HCT116 (cell line): ENCODE measurements around the gene KLHL3. TPM values are rescaled to one million over a fixed set of nuclear protein-coding genes. Genes with fewer than 3 reads are reported as not detected.

Source experiments
- ATAC-seq: fragments of 200-7000 bp; cut with Tn5 transposase; 2 replicates; pipeline ENCODE4 v1.9.1; 2020; ENCODE audit warnings: mild to moderate bottlenecking, moderate library complexity
- BruUV-seq: library from RNA; stranded (reverse); fragments of 400-500 nt; replicated peaks from 2 replicates; lab custom pipeline; 2021; lab: Mats Ljungman, UMichigan
- CTCF ChIA-PET: fragments of 300-600 bp; sonication (Branson Sonifier 250); formaldehyde crosslinking; loops from one replicate; lab custom pipeline; 2021; ENCODE audit warnings: antibody characterized with exemption; lab: Charles Lee
- POLR2A ChIA-PET: fragments of 300-600, 350-600 bp; sonication (Branson Sonifier 250); formaldehyde crosslinking; loops from one replicate; lab custom pipeline; 2021; ENCODE audit warnings: antibody characterized with exemption; lab: Charles Lee
- RAD21 ChIA-PET, 2 experiments: fragments of 300-600 bp; sonication (Branson Sonifier 250); formaldehyde crosslinking; loops; one replicate each; lab custom pipeline; 2023; ENCODE audit warnings: low total read pairs in 2 of 2; ENCODE audit not compliant: uncharacterized antibody in 2 of 2, unreplicated experiment in 2 of 2, low non-redundant PET in 1 of 2; lab: Charles Lee
- DNase-seq: peaks from one replicate; pipeline ENCODE4 v3.0.0-alpha.2; 2010; ENCODE audit warnings: low read depth, low spot score
- H2AFZ ChIP-seq: fragments of 200-600 bp; shearing (Covaris generic), sonication (generic); 2 replicates; pipeline ENCODE4 v1.6.1; 2017; ENCODE audit warnings: low read depth, mixed run types, mixed read lengths, antibody characterized with exemption, low read length; ENCODE audit not compliant: poor library complexity, severe bottlenecking
- H3K27ac ChIP-seq: 2 replicates; pipeline ENCODE4 v1.5.1; 2012; ENCODE audit warnings: low read depth, low read length
- H3K27me3 ChIP-seq: fragments of 200-600 bp; sonication (generic); 2 replicates; pipeline ENCODE4 v1.6.1; 2016; ENCODE audit warnings: mixed run types, low read length, mixed read lengths; ENCODE audit not compliant: insufficient read depth
- H3K36me3 ChIP-seq, 2 experiments: fragments of 200-500 bp in 1 of 2; fragments of 200-600 bp in 1 of 2; sonication (Bioruptor generic) in 1 of 2; sonication (generic) in 1 of 2; 2 replicates each; pipeline versions ENCODE4 v1.5.1 to v1.6.1; 2014 to 2016; ENCODE audit warnings: low read length in 2 of 2, inconsistent platforms in 1 of 2, mixed read lengths in 1 of 2, mixed run types in 1 of 2; ENCODE audit not compliant: insufficient read depth in 2 of 2, control insufficient read depth in 1 of 2
- H3K4me1 ChIP-seq, 2 experiments: fragments of 200-600 bp in 1 of 2; sonication (generic) in 1 of 2; 2 replicates each; pipeline versions ENCODE4 v1.5.1 to v1.6.1; 2012 to 2017; ENCODE audit warnings: low read length in 2 of 2, inconsistent platforms in 1 of 2, mild to moderate bottlenecking in 1 of 2, mixed read lengths in 1 of 2, mixed run types in 1 of 2, moderate library complexity in 1 of 2; ENCODE audit not compliant: insufficient read depth in 2 of 2, control insufficient read depth in 1 of 2
- H3K4me2 ChIP-seq: fragments of 200-600 bp; sonication (generic); 2 replicates; pipeline ENCODE4 v1.6.1; 2017; ENCODE audit warnings: mixed run types, low read length, mixed read lengths
- H3K4me3 ChIP-seq, 2 experiments: fragments of 200-600 bp in 1 of 2; sonication (generic) in 1 of 2; replicated peaks in 1 of 2; 2 replicates each; pipeline ENCODE4 v1.5.1; 2011 to 2016; ENCODE audit warnings: low read length in 2 of 2, control low read depth in 1 of 2, low read depth in 1 of 2, mild to moderate bottlenecking in 1 of 2, mixed read lengths in 1 of 2, mixed run types in 1 of 2
- H3K79me2 ChIP-seq: fragments of 200-600 bp; sonication (generic); 2 replicates; pipeline ENCODE4 v1.6.1; 2017; ENCODE audit warnings: mild to moderate bottlenecking, mixed run types, low read length, moderate library complexity, mixed read lengths; ENCODE audit not compliant: insufficient read depth
- H3K9ac ChIP-seq: fragments of 200-600 bp; sonication (generic); 2 replicates; pipeline ENCODE4 v1.6.1; 2016; ENCODE audit warnings: low read length, mixed read lengths
- H3K9me2 ChIP-seq: fragments of 200-600 bp; sonication (generic), shearing (Covaris generic); 2 replicates; pipeline ENCODE4 v1.6.1; 2017; ENCODE audit warnings: mixed run types, mild to moderate bottlenecking, moderate library complexity; ENCODE audit not compliant: insufficient read depth
- H3K9me3 ChIP-seq, 2 experiments: fragments of 200-500 bp in 1 of 2; fragments of 200-600 bp in 1 of 2; sonication (Bioruptor generic) in 1 of 2; sonication (generic) in 1 of 2; 2 replicates each; pipeline ENCODE4 v1.6.1; 2014 to 2017; ENCODE audit warnings: low read length in 2 of 2, mixed read lengths in 2 of 2, inconsistent platforms in 1 of 2, low read depth in 1 of 2, mild to moderate bottlenecking in 1 of 2, mixed run types in 1 of 2, moderate library complexity in 1 of 2; ENCODE audit not compliant: control insufficient read depth in 1 of 2, insufficient read depth in 1 of 2
- H4K20me1 ChIP-seq: fragments of 200-600 bp; sonication (generic), shearing (Covaris generic); 2 replicates; pipeline ENCODE4 v1.6.1; 2017; ENCODE audit warnings: mixed run types, mild to moderate bottlenecking, moderate library complexity; ENCODE audit not compliant: insufficient read depth
- CEBPB ChIP-seq: IDR thresholded peaks from 2 replicates; pipeline ENCODE4 v1.6.1; 2012; ENCODE audit warnings: low read depth
- EGR1 ChIP-seq: IDR thresholded peaks from 2 replicates; pipeline ENCODE4 v1.6.1; 2012; ENCODE audit warnings: low read depth
- EZH2phosphoT487 ChIP-seq: fragments of 200-600 bp; IDR thresholded peaks from 2 replicates; pipeline ENCODE4 v1.6.1; 2018; ENCODE audit warnings: antibody characterized with exemption, borderline replicate concordance
- FOSL1 ChIP-seq: IDR thresholded peaks from 2 replicates; pipeline ENCODE4 v1.6.1; 2012; ENCODE audit warnings: low read depth
- JUND ChIP-seq: IDR thresholded peaks from 2 replicates; pipeline ENCODE4 v1.6.1; 2012
- POLR2A ChIP-seq: IDR thresholded peaks from 2 replicates; pipeline ENCODE4 v1.7.0; 2011; ENCODE audit warnings: borderline replicate concordance; ENCODE audit not compliant: insufficient read depth, insufficient read length; ENCODE audit errors: extremely low read depth
- RAD21 ChIP-seq: IDR thresholded peaks from 2 replicates; pipeline ENCODE4 v1.6.1; 2012; ENCODE audit warnings: low read depth, mild to moderate bottlenecking
- SIN3A ChIP-seq: IDR thresholded peaks from 2 replicates; pipeline ENCODE4 v1.6.1; 2012; ENCODE audit warnings: low read depth
- SP1 ChIP-seq: IDR thresholded peaks from 2 replicates; pipeline ENCODE4 v1.6.1; 2012; ENCODE audit warnings: low read depth
- SRF ChIP-seq: IDR thresholded peaks from 2 replicates; pipeline ENCODE4 v1.6.1; 2012; ENCODE audit warnings: low read depth
- TCF7L2 ChIP-seq: IDR thresholded peaks from 2 replicates; pipeline ENCODE4 v1.7.0; 2011; ENCODE audit warnings: borderline replicate concordance, inconsistent platforms; ENCODE audit not compliant: insufficient read depth, insufficient read length; ENCODE audit errors: extremely low read depth
- ZBTB33 ChIP-seq: IDR thresholded peaks from 2 replicates; pipeline ENCODE4 v1.6.1; 2011; ENCODE audit warnings: mild to moderate bottlenecking, low read length, moderate library complexity; ENCODE audit not compliant: insufficient replicate concordance; ENCODE audit errors: extremely low read depth
- intact Hi-C: fragments of 100-400 bp; cut with micrococcal nuclease; formaldehyde crosslinking; loops from 2 replicates; pipeline ENCODE4 v1.10.0; 2022
- total RNA-seq: library from RNA; stranded (reverse); gene quantifications from one replicate; pipeline ENCODE4 v1.2.1, GENCODE V29; 2021; ENCODE audit not compliant: unreplicated experiment
- TF ChIP-seq, protein P1 (sequence below), 3 experiments: fragments of 200-600 bp in 1 of 3; sonication (generic) in 1 of 3; IDR thresholded peaks in 2 of 3; conservative IDR thresholded peaks in 1 of 3; 2 replicates each; pipeline ENCODE4 v1.5.1; 2012 to 2017; ENCODE audit warnings: low read depth in 2 of 3, low read length in 2 of 3, antibody characterized with exemption in 1 of 3, borderline replicate concordance in 1 of 3, control low read depth in 1 of 3, mild to moderate bottlenecking in 1 of 3, mixed read lengths in 1 of 3, mixed run types in 1 of 3, moderate library complexity in 1 of 3; ENCODE audit not compliant: insufficient read depth in 1 of 3
- TF ChIP-seq, protein P2 (sequence below): IDR thresholded peaks from 2 replicates; pipeline ENCODE4 v1.6.1; 2012; ENCODE audit warnings: low read depth

Gene KLHL3
- total RNA-seq, 1 experiment from 2014 or later: not detected

DNA sequence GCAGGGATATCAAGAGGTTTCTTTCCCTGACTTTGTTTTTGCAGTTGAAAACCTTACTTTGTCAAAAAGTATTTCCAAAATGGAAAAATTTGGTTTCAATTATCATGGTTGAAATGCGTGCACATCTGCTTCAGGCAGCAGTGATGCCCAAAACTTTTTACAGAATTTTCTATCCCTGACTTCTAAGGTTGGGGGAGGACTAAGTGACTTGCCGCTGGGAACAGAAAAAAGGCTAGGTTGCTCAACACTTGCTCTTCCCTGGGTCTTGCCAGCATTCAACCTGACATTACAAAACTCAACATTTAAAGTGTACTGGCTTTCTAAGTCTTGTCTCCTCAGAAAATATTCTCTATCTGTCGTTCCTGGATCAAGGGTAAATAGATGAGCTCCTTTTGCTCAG lies 4.7 kb downstream of the KLHL3 start:
- ChIA-PET CTCF (interaction anchor here (1.1 kb wide), 1 partner anchor 11 kb away, joined by 3 read pairs; no protein-coding TSS in a partner anchor), POLR2A (no interaction called here), RAD21 (no interaction called here)
- Histone ChIP-seq H3K79me2 (no peaks in the 10 kb centered on the region), H3K9ac (no peak overlapping the region), H3K9me2 (no peaks in the 10 kb centered on the region), H3K36me3 (no peaks in the 10 kb centered on the region), H3K4me1 (no peaks in the 10 kb centered on the region), H3K9me3 (no peaks in the 10 kb centered on the region), H2AFZ (no peak overlapping the region), H3K4me3 (no peak overlapping the region), H3K4me2 (no peak overlapping the region), H4K20me1 (no peaks in the 10 kb centered on the region), H3K27ac (no peak overlapping the region), H3K27me3 (0 out of 2 replicates have a peak, but pooled peaks cover 5% of the 10 kb centered on the region)
- BruUV-seq: no TSS peak
- intact Hi-C loops: no loop called here
- TF ChIP-seq, protein P1, sequence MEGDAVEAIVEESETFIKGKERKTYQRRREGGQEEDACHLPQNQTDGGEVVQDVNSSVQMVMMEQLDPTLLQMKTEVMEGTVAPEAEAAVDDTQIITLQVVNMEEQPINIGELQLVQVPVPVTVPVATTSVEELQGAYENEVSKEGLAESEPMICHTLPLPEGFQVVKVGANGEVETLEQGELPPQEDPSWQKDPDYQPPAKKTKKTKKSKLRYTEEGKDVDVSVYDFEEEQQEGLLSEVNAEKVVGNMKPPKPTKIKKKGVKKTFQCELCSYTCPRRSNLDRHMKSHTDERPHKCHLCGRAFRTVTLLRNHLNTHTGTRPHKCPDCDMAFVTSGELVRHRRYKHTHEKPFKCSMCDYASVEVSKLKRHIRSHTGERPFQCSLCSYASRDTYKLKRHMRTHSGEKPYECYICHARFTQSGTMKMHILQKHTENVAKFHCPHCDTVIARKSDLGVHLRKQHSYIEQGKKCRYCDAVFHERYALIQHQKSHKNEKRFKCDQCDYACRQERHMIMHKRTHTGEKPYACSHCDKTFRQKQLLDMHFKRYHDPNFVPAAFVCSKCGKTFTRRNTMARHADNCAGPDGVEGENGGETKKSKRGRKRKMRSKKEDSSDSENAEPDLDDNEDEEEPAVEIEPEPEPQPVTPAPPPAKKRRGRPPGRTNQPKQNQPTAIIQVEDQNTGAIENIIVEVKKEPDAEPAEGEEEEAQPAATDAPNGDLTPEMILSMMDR (IDR thresholded peaks at IDR 0.05 in 2 of 3, conservative IDR thresholded peaks at IDR 0.05 in 1 of 3; ENCODE audit: borderline replicate concordance in 1 of 3, insufficient read depth in 1 of 3, low read depth in 2 of 3, low read length in 2 of 3): no peak
- no peak for TF ChIP-seq EZH2phosphoT487
- no peak for TF ChIP-seq JUND
- no peak for TF ChIP-seq EGR1
- TF ChIP-seq SRF: no peak
- no peak for DNase-seq
- no peak for ATAC-seq

- Histone ChIP-seq H3K79me2 (no peaks in the 10 kb centered on the region), H3K27me3 (0 out of 2 replicates have a peak, but pooled peaks cover 5% of the 10 kb centered on the region), H3K9me2 (no peaks in the 10 kb centered on the region), H4K20me1 (no peaks in the 10 kb centered on the region), H3K9me3 (no peaks in the 10 kb centered on the region), H3K4me1 (no peaks in the 10 kb centered on the region), H2AFZ (no peak overlapping the region), H3K4me3 (no peak overlapping the region), H3K4me2 (no peak overlapping the region), H3K27ac (no peak overlapping the region), H3K36me3 (no peaks in the 10 kb centered on the region), H3K9ac (no peak overlapping the region)
- BruUV-seq: no TSS peak
- ATAC-seq (no peak), DNase-seq (no peak)
- ChIA-PET POLR2A (no interaction called here), CTCF (interaction anchor here (1.1 kb wide), 1 partner anchor 12 kb away, joined by 3 read pairs; no protein-coding TSS in a partner anchor), RAD21 (no interaction called here)
- intact Hi-C loops: no loop called here
- TF ChIP-seq, protein P2, sequence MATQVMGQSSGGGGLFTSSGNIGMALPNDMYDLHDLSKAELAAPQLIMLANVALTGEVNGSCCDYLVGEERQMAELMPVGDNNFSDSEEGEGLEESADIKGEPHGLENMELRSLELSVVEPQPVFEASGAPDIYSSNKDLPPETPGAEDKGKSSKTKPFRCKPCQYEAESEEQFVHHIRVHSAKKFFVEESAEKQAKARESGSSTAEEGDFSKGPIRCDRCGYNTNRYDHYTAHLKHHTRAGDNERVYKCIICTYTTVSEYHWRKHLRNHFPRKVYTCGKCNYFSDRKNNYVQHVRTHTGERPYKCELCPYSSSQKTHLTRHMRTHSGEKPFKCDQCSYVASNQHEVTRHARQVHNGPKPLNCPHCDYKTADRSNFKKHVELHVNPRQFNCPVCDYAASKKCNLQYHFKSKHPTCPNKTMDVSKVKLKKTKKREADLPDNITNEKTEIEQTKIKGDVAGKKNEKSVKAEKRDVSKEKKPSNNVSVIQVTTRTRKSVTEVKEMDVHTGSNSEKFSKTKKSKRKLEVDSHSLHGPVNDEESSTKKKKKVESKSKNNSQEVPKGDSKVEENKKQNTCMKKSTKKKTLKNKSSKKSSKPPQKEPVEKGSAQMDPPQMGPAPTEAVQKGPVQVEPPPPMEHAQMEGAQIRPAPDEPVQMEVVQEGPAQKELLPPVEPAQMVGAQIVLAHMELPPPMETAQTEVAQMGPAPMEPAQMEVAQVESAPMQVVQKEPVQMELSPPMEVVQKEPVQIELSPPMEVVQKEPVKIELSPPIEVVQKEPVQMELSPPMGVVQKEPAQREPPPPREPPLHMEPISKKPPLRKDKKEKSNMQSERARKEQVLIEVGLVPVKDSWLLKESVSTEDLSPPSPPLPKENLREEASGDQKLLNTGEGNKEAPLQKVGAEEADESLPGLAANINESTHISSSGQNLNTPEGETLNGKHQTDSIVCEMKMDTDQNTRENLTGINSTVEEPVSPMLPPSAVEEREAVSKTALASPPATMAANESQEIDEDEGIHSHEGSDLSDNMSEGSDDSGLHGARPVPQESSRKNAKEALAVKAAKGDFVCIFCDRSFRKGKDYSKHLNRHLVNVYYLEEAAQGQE: no peak
- TF ChIP-seq TCF7L2: no peak
- TF ChIP-seq JUND: no peak
- no peak for TF ChIP-seq POLR2A
- TF ChIP-seq SIN3A: no peak
- no peak for TF ChIP-seq CEBPB
- TF ChIP-seq SP1: no peak
- TF ChIP-seq EGR1: no peak
- no peak for TF ChIP-seq RAD21
- TF ChIP-seq FOSL1: no peak
- TF ChIP-seq SRF: no peak
- no peak for TF ChIP-seq ZBTB33
Observed at GRCh38 chr5:137730336-137730735, 5.6 kb downstream of the KLHL3 start.
